ENCODE measurements around the gene COL9A1. TPM values are rescaled to one million over a fixed set of nuclear protein-coding genes. Genes with fewer than 3 reads are reported as not detected.

Gene COL9A1
- not detected in 2 replicates for total RNA-seq

DNA sequence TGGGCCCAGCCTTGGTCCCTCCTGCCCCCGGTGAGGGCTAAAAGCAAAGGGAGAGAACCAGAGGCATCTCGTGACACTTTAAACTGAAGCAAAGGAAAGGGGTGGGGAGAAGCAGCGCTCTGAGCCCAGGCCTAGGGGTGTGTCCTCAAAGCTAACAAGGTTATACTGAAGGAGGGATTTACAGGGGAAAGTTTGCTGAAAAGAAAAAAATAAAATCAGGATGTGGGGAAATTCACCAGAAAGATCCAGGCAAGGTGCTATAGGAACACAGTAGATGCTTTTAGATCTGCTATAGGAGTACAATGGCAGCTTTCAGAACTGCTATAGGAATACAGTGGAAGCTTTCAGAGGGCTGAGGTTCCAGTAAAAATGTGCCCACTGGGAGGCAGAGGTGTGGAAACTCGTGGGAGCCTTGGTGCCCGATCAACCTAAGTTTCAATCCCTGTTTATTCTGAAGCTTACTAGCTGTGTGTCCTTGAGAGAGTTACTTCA, at the start of gene COL9A1:
Gene COL9A1 (minus strand): TSS at position 51 of the 492 bp plus-strand sequence. CDS start 160 bp downstream, outside the sequence.

Other genes with a start within 250 kb of the COL9A1 start
- 6.7 and 8.0 TPM in 2 replicates for gene FAM135A, start 110.4 kb upstream of the COL9A1 start, total RNA-seq